Astrocyte (in vitro differentiated cells and primary cell): ENCODE data around the gene RNF121. TPM values are rescaled to one million over a fixed set of nuclear protein-coding genes. Genes with fewer than 3 reads are reported as not detected.
A peak's percentile ranks its signal among the peaks of the same experiment; 100 is the strongest.

ENCODE experiments used
- DNase-seq: peaks from one replicate; pipeline ENCODE4 v3.0.0-alpha.2; 2010; ENCODE audit warnings: low read depth
- FAIRE-seq: peaks from 2 replicates; lab custom pipeline; 2011; peaks lifted over from hg19 to GRCh38; lab: Jason Lieb, UNC
- H2AFZ ChIP-seq: 2 replicates; pipeline ENCODE4 v1.6.0; 2012; ENCODE audit warnings: low read depth, low read length, inconsistent platforms
- H3K27ac ChIP-seq: 2 replicates; pipeline ENCODE4 v1.5.1; 2011; ENCODE audit warnings: low read depth, low read length, inconsistent platforms
- H3K27me3 ChIP-seq: 2 replicates; pipeline ENCODE4 v1.6.0; 2011; ENCODE audit warnings: low read length, inconsistent platforms; ENCODE audit not compliant: insufficient read depth
- H3K36me3 ChIP-seq: 2 replicates; pipeline ENCODE4 v1.5.1; 2011; ENCODE audit warnings: low read length, inconsistent platforms; ENCODE audit not compliant: insufficient read depth
- H3K4me1 ChIP-seq: 2 replicates; pipeline ENCODE4 v1.5.1; 2011; ENCODE audit warnings: low read length, inconsistent platforms; ENCODE audit not compliant: insufficient read depth
- H3K4me2 ChIP-seq: 2 replicates; pipeline ENCODE4 v1.6.0; 2012; ENCODE audit warnings: low read length, inconsistent platforms
- H3K4me3 ChIP-seq: 2 replicates; pipeline ENCODE4 v1.5.1; 2011; ENCODE audit warnings: low read depth, mild to moderate bottlenecking, low read length, inconsistent platforms; ENCODE audit not compliant: insufficient read depth
- H3K79me2 ChIP-seq: 2 replicates; pipeline ENCODE4 v1.6.0; 2012; ENCODE audit warnings: mild to moderate bottlenecking, low read length, inconsistent platforms; ENCODE audit not compliant: insufficient read depth
- H3K9ac ChIP-seq: 2 replicates; pipeline ENCODE4 v1.6.0; 2012; ENCODE audit warnings: mild to moderate bottlenecking, low read length, inconsistent platforms
- H3K9me3 ChIP-seq: 2 replicates; pipeline ENCODE4 v1.5.1; 2012; ENCODE audit warnings: low read depth, mild to moderate bottlenecking, low read length, inconsistent platforms; ENCODE audit not compliant: insufficient read depth
- H4K20me1 ChIP-seq: 2 replicates; pipeline ENCODE4 v1.6.0; 2012; ENCODE audit warnings: low read length, inconsistent platforms; ENCODE audit not compliant: insufficient read depth
- H3K27ac Mint-ChIP-seq: one replicate; pipeline ENCODE4 v1.8.0; 2021; ENCODE audit warnings: mild to moderate bottlenecking, mixed read lengths; ENCODE audit not compliant: unreplicated experiment
- H3K27me3 Mint-ChIP-seq: one replicate; pipeline ENCODE4 v1.8.0; 2021; ENCODE audit warnings: low read depth, mixed read lengths; ENCODE audit not compliant: unreplicated experiment
- H3K36me3 Mint-ChIP-seq: one replicate; pipeline ENCODE4 v1.8.0; 2021; ENCODE audit warnings: low read depth, mixed read lengths; ENCODE audit not compliant: unreplicated experiment
- H3K4me1 Mint-ChIP-seq: one replicate; pipeline ENCODE4 v1.8.0; 2021; ENCODE audit warnings: low read depth, mixed read lengths; ENCODE audit not compliant: unreplicated experiment
- H3K4me3 Mint-ChIP-seq: one replicate; pipeline ENCODE4 v1.8.0; 2021; ENCODE audit warnings: mild to moderate bottlenecking, moderate library complexity, mixed read lengths; ENCODE audit not compliant: unreplicated experiment
- H3K9me3 Mint-ChIP-seq: one replicate; pipeline ENCODE4 v1.8.0; 2021; ENCODE audit warnings: mild to moderate bottlenecking, mixed read lengths; ENCODE audit not compliant: unreplicated experiment
- EZH2 ChIP-seq: IDR thresholded peaks from 2 replicates; pipeline ENCODE4 v1.6.1; 2012; ENCODE audit warnings: mild to moderate bottlenecking, low read length, inconsistent platforms; ENCODE audit not compliant: insufficient read depth
- total RNA-seq: library from RNA; stranded (reverse); gene quantifications from 2 replicates; pipeline ENCODE4 v1.2.1, GENCODE V29; 2021
- TF ChIP-seq, protein P1 (sequence below): IDR thresholded peaks from 2 replicates; pipeline ENCODE4 v1.5.1; 2011; ENCODE audit warnings: low read depth, mild to moderate bottlenecking, inconsistent platforms, low read length, moderate library complexity; ENCODE audit not compliant: insufficient read depth

The RNF121 gene
- total RNA-seq, 1 donor from 2014 or later = 73.4 TPM

DNA sequence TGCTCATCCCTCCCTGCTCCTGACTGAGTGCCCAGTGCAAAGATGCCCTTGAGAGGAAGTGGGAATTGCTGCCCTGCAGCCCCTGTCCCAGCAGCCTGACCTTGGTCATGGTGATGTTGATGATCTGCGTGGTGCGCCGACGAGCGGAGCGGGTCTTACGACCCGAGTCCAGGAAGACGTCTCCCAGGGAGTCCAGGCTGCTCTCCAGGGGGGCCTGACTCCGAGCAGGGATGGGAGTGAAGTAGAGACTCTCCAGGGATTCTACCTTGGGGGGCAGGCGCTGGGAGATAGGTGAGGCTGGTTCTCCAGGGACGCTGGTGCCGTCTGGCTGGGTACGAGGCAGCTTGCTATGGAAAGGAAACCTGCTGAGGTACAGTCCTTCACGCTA lies 78.2 kb downstream of the RNF121 start:
- Histone ChIP-seq H3K27ac (no peak overlapping the region), H3K4me3 (no peak overlapping the region), H2AFZ (no peak overlapping the region), H3K27me3 (no peaks in the 10 kb centered on the region), H3K36me3 (peaks cover 75% of the 10 kb centered on the region), H3K9ac (no peak overlapping the region), H3K9me3 (no peaks in the 10 kb centered on the region), H3K4me1 (no peaks in the 10 kb centered on the region), H3K4me2 (no peak overlapping the region), H3K79me2 (peaks cover 23% of the 10 kb centered on the region), H4K20me1 (peaks cover 92% of the 10 kb centered on the region)
- no peaks in the 10 kb centered on the region for H3K9me3 Mint-ChIP-seq
- no peaks in the 10 kb centered on the region for H3K27me3 Mint-ChIP-seq
- H3K4me3 Mint-ChIP-seq = no peak overlapping the region
- H3K4me1 Mint-ChIP-seq = peaks cover 2% of the 10 kb centered on the region
- no peak for FAIRE-seq
- peak overlapping the region; percentile 84 for H3K27ac Mint-ChIP-seq
- TF ChIP-seq, protein P1, sequence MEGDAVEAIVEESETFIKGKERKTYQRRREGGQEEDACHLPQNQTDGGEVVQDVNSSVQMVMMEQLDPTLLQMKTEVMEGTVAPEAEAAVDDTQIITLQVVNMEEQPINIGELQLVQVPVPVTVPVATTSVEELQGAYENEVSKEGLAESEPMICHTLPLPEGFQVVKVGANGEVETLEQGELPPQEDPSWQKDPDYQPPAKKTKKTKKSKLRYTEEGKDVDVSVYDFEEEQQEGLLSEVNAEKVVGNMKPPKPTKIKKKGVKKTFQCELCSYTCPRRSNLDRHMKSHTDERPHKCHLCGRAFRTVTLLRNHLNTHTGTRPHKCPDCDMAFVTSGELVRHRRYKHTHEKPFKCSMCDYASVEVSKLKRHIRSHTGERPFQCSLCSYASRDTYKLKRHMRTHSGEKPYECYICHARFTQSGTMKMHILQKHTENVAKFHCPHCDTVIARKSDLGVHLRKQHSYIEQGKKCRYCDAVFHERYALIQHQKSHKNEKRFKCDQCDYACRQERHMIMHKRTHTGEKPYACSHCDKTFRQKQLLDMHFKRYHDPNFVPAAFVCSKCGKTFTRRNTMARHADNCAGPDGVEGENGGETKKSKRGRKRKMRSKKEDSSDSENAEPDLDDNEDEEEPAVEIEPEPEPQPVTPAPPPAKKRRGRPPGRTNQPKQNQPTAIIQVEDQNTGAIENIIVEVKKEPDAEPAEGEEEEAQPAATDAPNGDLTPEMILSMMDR = no peak
- no peak for TF ChIP-seq EZH2
- DNase-seq = no peak
- peaks cover 43% of the 10 kb centered on the region for H3K36me3 Mint-ChIP-seq

DNA sequence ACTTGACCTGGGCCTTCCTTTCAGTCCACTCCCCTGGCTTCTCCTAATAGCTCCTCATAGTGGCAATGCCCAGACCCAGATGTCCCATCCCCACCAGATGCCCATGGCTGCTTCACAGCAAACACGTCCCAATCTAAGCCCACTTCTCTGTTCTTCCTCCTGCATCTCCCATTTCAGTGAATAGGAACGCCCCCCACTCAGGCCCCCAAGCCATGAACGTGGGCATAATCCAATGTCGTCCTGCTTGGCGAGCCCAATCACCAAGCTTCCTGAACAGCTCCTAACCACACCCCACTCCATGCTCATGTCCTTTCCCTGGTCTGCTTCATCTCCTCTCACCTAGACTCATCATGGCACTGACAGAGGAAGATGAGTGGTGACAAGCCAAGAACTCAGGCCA lies 78.7 kb downstream of the RNF121 start:
- H3K4me3 ChIP-seq = no peak overlapping the region
- H3K36me3 ChIP-seq = peaks cover 75% of the 10 kb centered on the region
- H3K9me3 Mint-ChIP-seq = no peaks in the 10 kb centered on the region
- peak overlapping the region; percentile 88 for H3K27ac Mint-ChIP-seq
- H3K27me3 Mint-ChIP-seq = no peaks in the 10 kb centered on the region
- TF ChIP-seq, protein P1 = no peak
- no peak for TF ChIP-seq EZH2
- H3K4me2 ChIP-seq = no peak overlapping the region
- H2AFZ ChIP-seq = no peak overlapping the region
- no peaks in the 10 kb centered on the region for H3K4me1 Mint-ChIP-seq
- no peak overlapping the region for H3K4me3 Mint-ChIP-seq
- no peak overlapping the region for H3K9ac ChIP-seq
- H3K9me3 ChIP-seq = no peaks in the 10 kb centered on the region
- H3K4me1 ChIP-seq = no peaks in the 10 kb centered on the region
- H3K79me2 ChIP-seq = peaks cover 23% of the 10 kb centered on the region
- H3K27ac ChIP-seq = no peak overlapping the region
- DNase-seq (no peak), FAIRE-seq (no peak)
- no peaks in the 10 kb centered on the region for H3K27me3 ChIP-seq
- H3K36me3 Mint-ChIP-seq = peaks cover 40% of the 10 kb centered on the region
- H4K20me1 ChIP-seq = peaks cover 92% of the 10 kb centered on the region

GRCh38 chr11:72008728-72009127 lies 79.9 kb downstream of the RNF121 start:
- DNase-seq (no peak), FAIRE-seq (no peak)
- Histone ChIP-seq H3K4me2 (no peak overlapping the region), H3K27me3 (no peaks in the 10 kb centered on the region), H3K9ac (no peak overlapping the region), H3K36me3 (peaks cover 66% of the 10 kb centered on the region), H2AFZ (no peak overlapping the region), H3K9me3 (no peaks in the 10 kb centered on the region), H3K27ac (no peak overlapping the region), H3K4me3 (no peak overlapping the region), H3K4me1 (peaks cover 10% of the 10 kb centered on the region), H4K20me1 (peaks cover 92% of the 10 kb centered on the region), H3K79me2 (peaks cover 23% of the 10 kb centered on the region)
- Mint-ChIP-seq H3K27me3 (no peaks in the 10 kb centered on the region), H3K9me3 (no peaks in the 10 kb centered on the region), H3K27ac (no peak overlapping the region), H3K4me3 (no peak overlapping the region), H3K4me1 (no peaks in the 10 kb centered on the region), H3K36me3 (peaks cover 32% of the 10 kb centered on the region)
- TF ChIP-seq EZH2 = no peak
- TF ChIP-seq, protein P1 = no peak
